Activated naive CD8-positive, alpha-beta T cell (primary cell): ENCODE results near the gene PTGIR.

Source experiments
- H3K27ac Mint-ChIP-seq: one replicate; pipeline ENCODE4 v1.8.0; 2021; ENCODE audit warnings: mixed read lengths
- H3K27me3 Mint-ChIP-seq: one replicate; pipeline ENCODE4 v1.8.0; 2021; ENCODE audit warnings: mixed read lengths
- H3K36me3 Mint-ChIP-seq: one replicate; pipeline ENCODE4 v1.8.0; 2021; ENCODE audit warnings: mixed read lengths
- H3K4me1 Mint-ChIP-seq: one replicate; pipeline ENCODE4 v1.8.0; 2021; ENCODE audit warnings: low read depth, mixed read lengths
- H3K4me3 Mint-ChIP-seq: one replicate; pipeline ENCODE4 v1.8.0; 2021; ENCODE audit warnings: mild to moderate bottlenecking, mixed read lengths
- H3K9me3 Mint-ChIP-seq: one replicate; pipeline ENCODE4 v1.8.0; 2021; ENCODE audit warnings: low read depth, mixed read lengths

The PTGIR gene

DNA sequence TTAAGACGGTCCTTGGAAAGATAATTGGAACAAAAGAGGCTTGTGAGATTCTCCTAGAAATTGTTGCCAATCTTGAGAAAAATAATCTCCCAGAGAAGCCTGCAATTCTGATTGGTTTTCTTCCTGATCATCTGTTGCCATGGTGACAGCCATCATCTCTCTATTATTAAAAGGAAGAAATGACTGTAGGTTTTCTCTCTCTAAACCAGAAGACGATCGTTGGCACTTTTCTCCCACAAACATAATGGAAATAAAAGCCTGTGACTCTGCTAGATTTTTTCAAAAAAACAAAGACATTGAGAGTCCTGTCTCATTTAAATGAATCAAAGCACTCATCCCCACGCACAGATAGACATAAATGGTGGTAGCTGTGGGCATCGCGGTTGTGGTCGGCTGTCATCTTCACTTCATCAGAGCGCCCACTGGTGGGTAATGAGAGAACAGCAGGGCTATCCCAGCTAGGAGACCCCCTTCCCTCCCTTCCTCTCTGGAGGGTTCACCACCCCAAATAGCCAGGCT lies 45.5 kb downstream of the PTGIR start:
- H3K36me3 Mint-ChIP-seq, result peaks cover 4% of the 10 kb centered on the region
- H3K27me3 Mint-ChIP-seq, result no peaks in the 10 kb centered on the region
- no peak overlapping the region for H3K27ac Mint-ChIP-seq
- no peak overlapping the region for H3K4me3 Mint-ChIP-seq
- no peaks in the 10 kb centered on the region for H3K9me3 Mint-ChIP-seq
- peaks cover 26% of the 10 kb centered on the region for H3K4me1 Mint-ChIP-seq

DNA sequence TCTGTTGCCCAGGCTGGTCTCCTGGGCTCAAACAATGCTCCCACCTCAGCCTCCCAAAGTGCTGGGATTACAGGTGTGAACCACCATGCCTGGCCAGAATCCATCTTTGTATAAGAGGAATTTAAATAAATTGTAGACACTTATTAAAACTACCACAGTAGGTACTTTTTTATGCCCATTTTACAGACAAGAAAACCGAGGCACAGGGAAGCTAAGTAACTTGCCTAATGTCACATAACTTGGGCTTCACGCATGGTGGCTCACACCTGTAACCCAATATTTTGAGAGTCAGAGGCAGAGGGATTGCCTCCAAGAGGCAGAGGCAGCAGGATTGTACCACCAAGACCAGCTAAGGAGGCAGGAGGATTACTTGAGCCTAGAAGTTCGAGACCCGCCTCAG lies 46.4 kb downstream of the PTGIR start:
- Mint-ChIP-seq H3K27ac (no peak overlapping the region), H3K4me3 (no peak overlapping the region), H3K27me3 (no peaks in the 10 kb centered on the region), H3K4me1 (peaks cover 23% of the 10 kb centered on the region), H3K36me3 (peaks cover 4% of the 10 kb centered on the region), H3K9me3 (no peaks in the 10 kb centered on the region)

DNA sequence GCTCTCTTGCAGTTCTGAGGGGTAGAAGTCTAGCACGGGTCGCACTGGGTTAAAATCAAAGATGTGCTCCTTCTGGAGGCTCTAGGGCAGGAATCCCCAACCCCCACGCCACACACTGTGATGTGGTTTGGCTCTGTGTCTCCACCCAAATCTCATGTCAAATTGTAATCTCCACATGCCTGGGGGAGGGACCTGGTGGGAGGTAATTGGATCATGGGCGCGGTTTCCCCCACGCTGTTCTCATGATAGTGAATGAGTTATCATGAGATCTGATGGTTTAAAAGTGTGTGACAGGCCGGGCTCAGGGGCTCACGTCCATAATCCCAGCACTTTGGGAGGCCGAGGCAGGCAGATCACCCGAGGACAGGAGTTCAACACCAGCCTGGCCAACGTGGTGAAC lies 50.4 kb downstream of the PTGIR start:
- Mint-ChIP-seq H3K27me3 (no peaks in the 10 kb centered on the region), H3K27ac (no peak overlapping the region), H3K9me3 (no peaks in the 10 kb centered on the region), H3K4me1 (peaks cover 22% of the 10 kb centered on the region), H3K36me3 (peaks cover 4% of the 10 kb centered on the region), H3K4me3 (peak overlapping the region; percentile 3)

DNA sequence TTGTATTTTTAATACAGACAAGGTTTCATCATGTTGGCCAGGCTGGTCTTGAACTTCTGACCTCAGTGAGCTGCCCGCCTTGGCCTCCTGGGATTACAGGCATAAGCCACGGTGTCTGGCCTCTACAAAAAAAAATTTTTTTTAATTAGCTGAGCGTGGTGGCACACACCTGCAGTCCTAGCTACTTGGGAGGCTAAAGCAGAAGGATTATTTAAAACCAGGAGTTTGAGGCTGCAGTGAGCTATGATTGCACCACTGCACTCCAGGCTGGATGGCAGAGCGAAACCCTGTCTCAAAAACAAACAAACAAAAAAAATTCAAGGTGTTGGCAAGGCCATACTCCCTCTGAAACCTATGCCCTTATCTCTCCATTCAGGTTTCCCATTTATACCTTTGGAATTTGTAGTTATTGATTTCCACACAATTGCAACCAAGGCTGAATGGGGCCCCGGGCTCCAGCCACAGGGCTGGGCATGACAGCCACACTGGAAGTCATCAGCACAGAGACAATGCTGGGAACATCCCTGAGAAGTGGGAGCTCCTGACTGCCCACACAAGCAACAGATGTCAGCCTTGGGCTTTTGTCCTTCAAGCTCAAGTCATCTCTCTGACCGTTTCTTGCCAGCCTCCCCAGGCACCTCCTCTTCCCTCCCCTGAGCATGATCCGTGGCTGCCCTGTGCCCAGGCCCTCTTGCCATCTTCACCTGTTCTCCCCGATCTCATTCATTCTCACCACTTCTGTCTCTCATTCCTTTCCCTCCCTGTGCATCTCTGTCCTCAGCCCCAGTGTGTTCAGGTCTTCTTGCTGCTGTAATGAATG lies 51.0 kb downstream of the PTGIR start:
- Mint-ChIP-seq H3K36me3 (peaks cover 4% of the 10 kb centered on the region), H3K27ac (no peak overlapping the region), H3K27me3 (no peaks in the 10 kb centered on the region), H3K4me1 (peaks cover 17% of the 10 kb centered on the region), H3K9me3 (no peaks in the 10 kb centered on the region), H3K4me3 (peak overlapping the region; percentile 3)

DNA sequence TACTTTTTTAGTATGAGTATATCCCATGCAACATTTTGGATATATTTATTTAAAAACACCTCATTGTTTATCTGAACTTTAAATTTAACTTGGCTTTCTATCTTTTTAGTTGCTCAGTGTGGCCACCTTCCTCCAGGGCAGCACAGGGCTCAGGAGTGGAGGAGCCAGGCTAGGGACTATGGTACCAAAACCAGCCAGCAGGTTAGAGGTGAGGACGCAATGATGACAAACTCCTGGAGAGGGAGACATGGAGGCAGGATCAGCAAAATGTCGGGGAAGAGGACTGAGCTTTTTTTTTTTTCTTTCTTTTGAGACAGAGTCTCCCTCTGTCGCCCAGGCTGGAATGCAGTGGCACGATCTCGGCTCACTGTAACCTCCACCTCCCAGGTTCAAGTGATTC lies 53.4 kb downstream of the PTGIR start:
- Mint-ChIP-seq H3K4me1 (peaks cover 13% of the 10 kb centered on the region), H3K27me3 (no peaks in the 10 kb centered on the region), H3K4me3 (no peak overlapping the region), H3K9me3 (no peaks in the 10 kb centered on the region), H3K36me3 (peaks cover 3% of the 10 kb centered on the region), H3K27ac (no peak overlapping the region)
